ENCODE results near the gene TEX2.

The TEX2 gene

GRCh38 chr17:64126918-64127317 is 136.1 kb downstream of the TEX2 start:
- TF ChIP-seq ZBTB7A (IDR thresholded peaks at IDR 0.05; ENCODE audit: low read depth) (no peak), FOXM1 (IDR thresholded peaks at IDR 0.05; ENCODE audit: borderline replicate concordance, low read depth) (no peak), USF1 (IDR thresholded peaks at IDR 0.05) (no peak), TCF12 (IDR thresholded peaks at IDR 0.05; ENCODE audit: low read depth) (no peak), EGR1 (IDR thresholded peaks at IDR 0.05) (no peak), NFIC (IDR thresholded peaks at IDR 0.05) (no peak), TEAD4 (IDR thresholded peaks at IDR 0.05) (no peak), REST (IDR thresholded peaks at IDR 0.05; ENCODE audit: low read depth) (no peak), RAD21 (IDR thresholded peaks at IDR 0.05; ENCODE audit: low read depth) (no peak), EP300 (IDR thresholded peaks at IDR 0.05; ENCODE audit: borderline replicate concordance) (no peak)

DNA sequence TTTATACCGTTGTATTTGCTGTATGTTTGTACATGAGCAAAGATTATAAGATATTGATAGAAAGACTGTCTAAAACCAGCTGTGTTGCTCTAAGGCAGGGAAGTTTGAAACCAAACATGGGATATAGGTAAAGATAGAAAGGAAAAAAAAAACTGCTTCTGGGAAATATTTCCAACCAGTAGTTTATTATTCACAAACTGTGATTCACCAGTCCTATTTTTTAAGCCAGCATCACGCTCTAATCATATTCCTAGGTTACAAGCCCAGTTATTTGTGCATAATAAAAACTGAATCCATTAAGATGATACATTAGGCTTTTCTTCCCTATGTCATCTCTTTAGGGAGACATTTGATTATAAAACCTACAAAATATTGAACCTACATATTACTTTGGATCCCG is 137.1 kb downstream of the TEX2 start:
- no peak for TF ChIP-seq TEAD4 (IDR thresholded peaks at IDR 0.05)
- no peak for TF ChIP-seq CREB1 (IDR thresholded peaks at IDR 0.05; ENCODE audit: low read depth)
- no peak for TF ChIP-seq MAX (IDR thresholded peaks at IDR 0.05)
- TF ChIP-seq FOXM1 (IDR thresholded peaks at IDR 0.05; ENCODE audit: borderline replicate concordance, low read depth) = no peak

DNA sequence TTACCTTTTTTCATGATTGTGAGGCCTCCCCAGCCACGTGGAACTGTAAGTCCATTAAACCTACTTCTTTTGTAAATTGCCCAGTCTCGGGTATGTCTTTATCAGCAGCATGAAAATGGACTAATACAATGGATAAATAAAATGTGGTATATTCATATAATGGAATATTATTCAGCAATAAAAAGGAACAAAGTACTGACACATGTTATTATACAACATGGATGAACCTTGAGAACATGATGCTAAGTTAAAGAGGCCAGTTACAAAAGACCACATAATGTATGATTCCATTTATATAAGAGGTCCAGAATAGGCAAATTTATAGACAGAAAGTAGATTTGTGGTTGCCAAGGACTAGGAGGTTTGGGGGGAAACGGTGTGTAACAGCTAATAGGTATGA is 138.5 kb downstream of the TEX2 start:
- TF ChIP-seq TCF12 (IDR thresholded peaks at IDR 0.05; ENCODE audit: low read depth) (no peak), FOXM1 (IDR thresholded peaks at IDR 0.05; ENCODE audit: borderline replicate concordance, low read depth) (no peak), EP300 (IDR thresholded peaks at IDR 0.05; ENCODE audit: borderline replicate concordance) (no peak), USF1 (IDR thresholded peaks at IDR 0.05) (no peak), YY1 (IDR thresholded peaks at IDR 0.05; ENCODE audit: low read depth) (no peak), MAX (IDR thresholded peaks at IDR 0.05) (no peak), ZBTB7A (IDR thresholded peaks at IDR 0.05; ENCODE audit: low read depth) (no peak), TEAD4 (IDR thresholded peaks at IDR 0.05) (no peak), RAD21 (IDR thresholded peaks at IDR 0.05; ENCODE audit: low read depth) (no peak), NFIC (IDR thresholded peaks at IDR 0.05) (no peak), CREB1 (IDR thresholded peaks at IDR 0.05; ENCODE audit: low read depth) (no peak), EGR1 (IDR thresholded peaks at IDR 0.05) (no peak), TAF1 (IDR thresholded peaks at IDR 0.05; ENCODE audit: low read depth) (no peak), CEBPB (IDR thresholded peaks at IDR 0.05) (no peak), REST (IDR thresholded peaks at IDR 0.05; ENCODE audit: low read depth) (no peak)

DNA sequence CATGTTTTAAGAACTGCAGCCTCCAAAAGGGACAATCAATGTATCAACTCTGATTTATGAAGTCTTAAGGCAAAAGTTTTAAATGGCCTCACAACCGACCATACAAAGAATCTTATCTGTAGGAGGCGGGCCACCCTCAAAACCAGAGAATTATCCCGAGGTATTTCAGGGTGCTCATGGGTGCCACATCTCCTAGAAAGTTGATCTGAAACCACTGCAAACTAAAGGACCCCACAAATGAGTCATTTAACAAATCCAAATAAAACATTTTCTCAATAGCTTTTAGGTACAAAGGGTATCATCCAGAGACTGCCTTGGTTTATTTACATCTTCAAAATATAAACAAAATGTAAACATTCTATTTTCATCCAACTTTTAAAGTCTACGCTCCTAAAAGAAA is 139.9 kb downstream of the TEX2 start:
- no peak for TF ChIP-seq NFIC (IDR thresholded peaks at IDR 0.05)
- no peak for TF ChIP-seq TAF1 (IDR thresholded peaks at IDR 0.05; ENCODE audit: low read depth)
- no peak for TF ChIP-seq REST (IDR thresholded peaks at IDR 0.05; ENCODE audit: low read depth)
- no peak for TF ChIP-seq MAX (IDR thresholded peaks at IDR 0.05)
- TF ChIP-seq CREB1 (IDR thresholded peaks at IDR 0.05; ENCODE audit: low read depth) = no peak
- no peak for TF ChIP-seq CEBPB (IDR thresholded peaks at IDR 0.05)
- no peak for TF ChIP-seq TEAD4 (IDR thresholded peaks at IDR 0.05)
- TF ChIP-seq EP300 (IDR thresholded peaks at IDR 0.05; ENCODE audit: borderline replicate concordance) = no peak
- TF ChIP-seq USF1 (IDR thresholded peaks at IDR 0.05) = no peak
